Fibroblast of peridontal ligament (primary cell): ENCODE measurements around the gene TAS2R19.

Experiments used
- DNase-seq: peaks from one replicate; pipeline ENCODE4 v3.0.0-alpha.2; 2010; ENCODE audit errors: extremely low read depth

The TAS2R19 gene

DNA sequence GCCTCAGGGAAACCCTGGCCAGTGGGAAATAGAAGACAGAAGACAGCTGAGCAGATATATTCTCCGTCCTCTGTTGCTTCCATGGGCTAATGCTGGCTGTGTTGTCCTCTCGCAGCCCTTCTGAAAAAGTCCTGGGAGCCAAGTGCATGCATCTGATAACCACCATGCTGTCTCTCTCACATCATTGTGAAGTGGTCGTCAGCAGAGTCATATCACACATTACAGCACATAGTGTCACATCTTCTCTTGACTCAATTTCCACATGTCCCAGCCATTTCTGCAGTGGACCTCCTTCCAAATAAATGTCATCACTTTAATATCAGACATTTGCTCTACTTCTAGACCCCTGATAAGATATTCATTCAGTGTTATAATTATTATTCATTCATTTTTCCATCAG is 28.1 kb downstream of the TAS2R19 start:
- DNase-seq, result no peak

DNA sequence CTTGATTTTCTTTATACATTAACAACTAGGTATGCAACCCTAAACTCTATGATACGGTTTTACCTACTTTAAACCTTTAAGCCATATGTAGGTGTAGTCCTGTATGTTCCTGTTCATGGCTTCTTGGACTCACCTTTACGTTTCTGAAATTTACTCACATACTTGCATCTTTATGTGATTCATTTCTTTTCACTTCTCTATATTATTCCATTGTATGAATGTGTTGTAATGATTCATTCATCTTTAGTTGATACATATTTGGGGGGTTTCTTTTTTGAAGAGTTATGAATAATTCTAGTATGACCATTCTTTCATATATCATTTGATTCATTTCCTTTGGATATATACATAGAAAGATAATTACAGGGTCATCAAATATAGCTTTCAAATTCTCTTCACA is 33.3 kb downstream of the TAS2R19 start:
- DNase-seq, result no peak

- DNase-seq, result no peak
Observed at GRCh38 chr12:10986812-10987211, 35.6 kb downstream of the TAS2R19 start, which contains the start of gene TAS2R50. Gene TAS2R50 (minus strand): TSS chr12:10986912. CDS start chr12:10986860, 52 bp downstream.

DNA sequence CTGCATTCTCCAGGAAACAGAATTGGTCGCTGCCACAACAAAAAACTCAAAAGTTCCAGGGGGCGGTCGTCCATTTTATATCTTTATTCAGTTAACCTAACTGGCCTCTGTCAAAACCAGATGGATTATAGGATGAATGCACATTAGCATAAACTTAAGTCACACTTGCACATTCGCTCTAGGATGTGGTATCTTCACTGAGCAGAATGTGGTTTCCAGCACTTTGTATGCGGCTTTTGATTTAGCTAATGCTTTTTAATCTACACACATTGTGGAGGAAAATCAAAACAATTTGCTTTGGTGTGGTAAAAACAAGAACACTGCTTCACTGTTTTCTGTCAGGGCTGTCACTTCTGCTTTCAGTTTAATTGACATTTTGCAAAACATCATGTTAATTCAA is 40.2 kb downstream of the TAS2R19 start:
- DNase-seq, result no peak

GRCh38 chr12:10974965-10975364 is 47.5 kb downstream of the TAS2R19 start:
- no peak for DNase-seq
